Coronary artery (tissue), 2 donors: ENCODE data around the gene ATG14.

ENCODE experiments used
- DNase-seq: peaks from one replicate; pipeline ENCODE4 v3.0.0-alpha.2; 2017; ENCODE audit warnings: low spot score
- H3K27ac ChIP-seq, 2 donors: fragments of 200-600 bp; sonication (generic); one replicate each; pipeline ENCODE4 v1.5.1; 2016 to 2019
- H3K4me3 ChIP-seq: fragments of 200-600 bp; sonication (generic); 2 replicates; pipeline ENCODE4 v1.5.1; 2016; ENCODE audit warnings: mild to moderate bottlenecking, moderate library complexity
- TF ChIP-seq, protein P1 (sequence below): fragments of 200-600 bp; sonication (generic); IDR thresholded peaks from one replicate; pipeline ENCODE4 v1.5.1; 2019; ENCODE audit warnings: antibody characterized with exemption

ATG14 gene

DNA sequence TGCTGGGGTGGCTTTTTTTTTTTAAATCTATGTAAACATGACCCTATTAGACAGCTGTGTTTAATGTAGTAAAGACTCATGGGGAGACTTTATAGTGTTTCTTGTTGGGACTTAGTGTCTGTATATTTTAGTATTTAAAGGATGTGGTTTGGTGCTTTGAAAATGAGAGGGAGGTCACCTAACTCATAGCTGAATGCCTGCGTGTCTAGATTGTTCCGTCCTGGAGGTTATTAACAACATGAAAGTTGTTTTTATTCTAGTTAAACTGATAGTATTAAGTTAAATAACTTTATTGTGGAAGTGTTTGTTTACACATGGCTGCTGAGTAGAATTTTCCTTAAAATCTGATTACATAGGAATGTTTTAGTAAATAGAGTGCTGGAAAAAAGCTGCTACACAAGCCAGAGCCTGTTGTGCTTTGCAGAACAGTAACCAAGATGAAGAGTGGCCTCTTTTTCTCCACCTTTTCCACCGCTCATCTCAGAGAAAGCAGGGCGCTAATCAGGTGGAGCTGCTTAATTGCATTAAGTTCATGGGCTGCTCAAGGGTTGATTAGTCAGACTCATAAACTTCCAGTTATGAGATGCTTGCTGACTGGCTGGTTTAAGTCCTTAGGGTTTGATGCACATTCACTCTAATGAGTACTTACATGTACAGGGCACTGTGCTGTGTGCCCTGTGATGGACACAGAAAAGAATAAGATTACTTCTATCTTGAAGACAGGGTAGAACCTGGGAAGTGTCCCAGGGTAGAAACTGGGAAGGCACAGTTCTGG, 77.7 kb downstream of the ATG14 start:
- TF ChIP-seq, protein P1, sequence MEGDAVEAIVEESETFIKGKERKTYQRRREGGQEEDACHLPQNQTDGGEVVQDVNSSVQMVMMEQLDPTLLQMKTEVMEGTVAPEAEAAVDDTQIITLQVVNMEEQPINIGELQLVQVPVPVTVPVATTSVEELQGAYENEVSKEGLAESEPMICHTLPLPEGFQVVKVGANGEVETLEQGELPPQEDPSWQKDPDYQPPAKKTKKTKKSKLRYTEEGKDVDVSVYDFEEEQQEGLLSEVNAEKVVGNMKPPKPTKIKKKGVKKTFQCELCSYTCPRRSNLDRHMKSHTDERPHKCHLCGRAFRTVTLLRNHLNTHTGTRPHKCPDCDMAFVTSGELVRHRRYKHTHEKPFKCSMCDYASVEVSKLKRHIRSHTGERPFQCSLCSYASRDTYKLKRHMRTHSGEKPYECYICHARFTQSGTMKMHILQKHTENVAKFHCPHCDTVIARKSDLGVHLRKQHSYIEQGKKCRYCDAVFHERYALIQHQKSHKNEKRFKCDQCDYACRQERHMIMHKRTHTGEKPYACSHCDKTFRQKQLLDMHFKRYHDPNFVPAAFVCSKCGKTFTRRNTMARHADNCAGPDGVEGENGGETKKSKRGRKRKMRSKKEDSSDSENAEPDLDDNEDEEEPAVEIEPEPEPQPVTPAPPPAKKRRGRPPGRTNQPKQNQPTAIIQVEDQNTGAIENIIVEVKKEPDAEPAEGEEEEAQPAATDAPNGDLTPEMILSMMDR = no peak
- Histone ChIP-seq H3K27ac (no peak overlapping the region), H3K4me3 (no peak overlapping the region)
- DNase-seq = no peak

DNA sequence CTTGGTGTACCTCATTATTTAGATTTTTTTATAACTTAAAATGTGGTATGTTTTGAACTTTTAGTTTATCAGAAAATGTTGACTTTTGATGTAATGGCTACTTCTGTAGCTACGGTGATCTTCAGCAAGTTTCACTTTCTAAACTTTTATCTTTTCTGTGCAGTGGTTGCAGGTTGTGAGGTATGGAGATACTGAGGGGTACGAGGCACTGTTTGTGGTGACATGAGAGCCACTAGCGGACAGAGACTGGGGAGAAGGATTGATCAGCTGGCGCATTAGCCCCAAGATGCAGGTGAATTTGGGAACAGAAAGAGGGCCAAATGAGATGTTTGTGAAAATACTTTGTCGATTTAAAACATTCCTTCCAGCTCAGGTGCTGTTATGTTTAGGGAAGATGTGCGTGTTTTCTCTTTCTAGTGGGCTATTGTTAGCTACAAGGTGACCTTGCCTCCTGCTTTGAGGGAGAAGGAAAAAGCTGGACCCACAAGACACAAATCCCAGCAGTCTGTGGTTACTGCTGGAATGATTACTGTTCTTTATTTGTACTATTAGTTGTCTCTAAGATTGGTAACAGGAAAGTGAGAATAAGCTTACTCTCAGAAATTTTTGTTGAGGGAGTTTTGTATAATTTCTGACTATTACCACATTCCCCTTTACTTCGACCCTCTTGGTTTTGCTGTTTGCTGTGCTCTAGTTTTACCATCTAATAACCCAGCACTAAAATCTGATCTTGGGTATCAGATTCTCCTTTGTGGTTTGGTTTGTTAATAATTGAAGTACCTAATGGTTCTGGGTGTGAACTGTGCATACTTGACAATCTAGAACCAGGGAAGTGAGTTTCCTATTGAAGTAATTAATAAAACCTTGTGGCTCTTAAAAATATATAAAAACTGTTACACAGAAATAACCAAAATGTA, 78.7 kb downstream of the ATG14 start:
- TF ChIP-seq, protein P1 = no peak
- no peak overlapping the region for H3K4me3 ChIP-seq
- H3K27ac ChIP-seq = no peak overlapping the region
- no peak for DNase-seq

GRCh38 chr14:55329999-55330710, 81.5 kb downstream of the ATG14 start:
- Histone ChIP-seq H3K4me3 (no peak overlapping the region), H3K27ac (no peak overlapping the region)
- TF ChIP-seq, protein P1 = no peak
- DNase-seq = no peak

DNA sequence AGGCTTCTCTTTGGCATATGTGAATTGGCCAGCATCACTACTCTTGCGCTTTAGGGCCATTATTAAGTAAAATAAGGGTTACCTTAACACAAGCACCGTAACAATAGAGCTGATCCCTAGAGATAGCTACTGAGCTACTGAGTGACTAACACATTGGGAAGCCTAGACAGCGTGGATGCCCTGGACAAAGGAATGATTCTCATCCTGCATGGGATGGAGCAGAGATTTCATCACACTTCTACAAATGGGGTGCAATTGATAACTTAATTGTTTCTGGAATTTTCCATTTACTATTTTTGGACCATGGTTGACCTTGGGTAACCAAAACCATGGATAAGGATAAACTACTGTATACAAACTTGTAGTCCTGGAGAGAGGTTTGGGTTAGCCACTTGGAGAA, 83.3 kb downstream of the ATG14 start:
- H3K4me3 ChIP-seq = no peak overlapping the region
- no peak for DNase-seq
- H3K27ac ChIP-seq = no peak overlapping the region
- TF ChIP-seq, protein P1 = no peak

DNA sequence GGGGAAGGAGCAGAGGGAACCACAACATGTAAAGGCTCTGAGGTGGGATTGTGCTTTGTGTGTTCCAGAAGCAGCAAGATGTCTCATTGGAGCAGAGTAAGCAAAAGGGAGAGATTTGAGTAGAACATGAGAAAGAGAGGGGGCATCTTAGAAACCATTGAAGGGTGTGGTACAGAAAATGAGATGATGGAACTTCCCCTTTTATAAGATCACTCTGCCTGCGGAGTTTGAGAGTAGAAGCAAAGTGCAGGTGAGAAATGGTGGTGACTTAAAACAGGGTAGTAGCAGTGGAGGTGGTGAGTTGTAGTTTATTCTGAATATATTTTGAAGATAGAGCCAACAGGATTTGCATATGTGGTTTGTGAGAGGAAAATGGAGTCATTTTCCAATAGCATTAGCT, 84.5 kb downstream of the ATG14 start:
- Histone ChIP-seq H3K4me3 (no peak overlapping the region), H3K27ac (no peak overlapping the region)
- TF ChIP-seq, protein P1 = no peak
- DNase-seq = no peak

DNA sequence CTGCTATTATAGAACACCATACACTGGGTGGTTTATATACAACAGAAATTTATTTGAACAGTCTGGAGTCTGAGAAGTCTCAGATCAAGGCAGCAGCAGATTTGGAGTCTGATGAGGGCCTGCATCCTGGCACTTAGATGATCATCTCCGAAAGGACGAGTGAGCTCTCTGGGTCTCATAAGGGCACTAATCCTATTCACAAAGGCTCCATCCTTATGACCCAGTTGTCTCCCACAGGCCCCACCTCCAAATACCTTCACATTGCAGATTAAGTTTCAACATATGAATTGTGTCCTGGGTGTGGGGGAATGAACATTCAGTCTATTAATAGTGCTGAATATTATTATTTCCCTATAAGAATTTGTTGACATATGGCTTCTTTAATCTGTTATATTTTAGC, 86.8 kb downstream of the ATG14 start:
- DNase-seq = no peak
- Histone ChIP-seq H3K27ac (no peak overlapping the region), H3K4me3 (no peak overlapping the region)
- TF ChIP-seq, protein P1 = no peak
